ENCODE results near the gene RHEX.
"Not testable (repeated sequence)": the region's sequence is repeated elsewhere in the genome, so short reads cannot be mapped to it uniquely, and the experiment has no call there.

The RHEX gene, protein sequence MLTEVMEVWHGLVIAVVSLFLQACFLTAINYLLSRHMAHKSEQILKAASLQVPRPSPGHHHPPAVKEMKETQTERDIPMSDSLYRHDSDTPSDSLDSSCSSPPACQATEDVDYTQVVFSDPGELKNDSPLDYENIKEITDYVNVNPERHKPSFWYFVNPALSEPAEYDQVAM

GRCh38 chr1:206052919-206053610 lies at the start of gene RHEX:
RHEX (plus strand) TSS chr1:206053173; CDS start chr1:206097829, 44,656 bp downstream.
- H3K4me3 Mint-ChIP-seq; H3K9me3 Mint-ChIP-seq; H3K27me3 Mint-ChIP-seq; DNase-seq (ENCODE audit: low spot score in 2 of 2); H3K36me3 Mint-ChIP-seq (ENCODE audit: insufficient read depth); ATAC-seq (replicated peaks; ENCODE audit: extremely low read depth, poor library complexity, severe bottlenecking); H3K27ac Mint-ChIP-seq (ENCODE audit: low read depth); H3K4me1 Mint-ChIP-seq: not testable (repeated sequence)

DNA sequence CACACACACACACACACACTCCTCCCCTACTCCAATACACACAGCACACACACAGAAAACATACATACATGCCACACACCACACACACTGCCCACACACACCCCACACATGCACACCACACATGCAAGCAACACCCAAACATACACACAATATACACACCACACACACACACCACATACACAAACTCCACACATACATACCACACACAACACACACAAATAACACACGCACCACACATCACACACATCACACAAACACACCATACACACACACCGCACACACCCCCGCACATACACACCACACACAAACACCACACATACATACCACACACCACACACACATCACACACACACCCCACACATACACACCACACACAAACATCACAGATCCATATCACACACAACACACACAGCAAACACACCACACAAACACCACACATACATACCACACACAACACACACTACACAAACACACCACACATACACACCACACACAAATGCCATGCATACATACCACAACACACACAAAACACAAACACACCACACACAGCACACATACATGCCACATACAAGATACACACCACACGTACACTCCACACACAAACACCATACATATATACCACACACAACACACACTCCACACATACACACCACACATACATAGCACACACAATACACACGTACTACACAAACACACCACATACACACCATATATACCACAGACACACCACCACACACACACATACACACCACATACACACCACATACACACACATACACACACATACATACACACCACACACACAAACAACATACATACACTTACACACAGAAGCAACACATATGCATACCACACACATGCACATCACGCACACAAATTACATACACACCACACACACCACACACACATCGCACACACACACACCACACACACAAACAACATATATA lies 48.8 kb upstream of the RHEX start:
- no peaks in the 10 kb centered on the region for H3K9me3 Mint-ChIP-seq

GRCh38 chr1:206004826-206005225 lies 48.1 kb upstream of the RHEX start:
- ATAC-seq (replicated peaks; ENCODE audit: extremely low read depth, poor library complexity, severe bottlenecking) (no peak), DNase-seq (ENCODE audit: low spot score in 2 of 2) (no peak)
- Mint-ChIP-seq H3K4me3 (no peak overlapping the region), H3K9me3 (no peaks in the 10 kb centered on the region), H3K36me3 (ENCODE audit: insufficient read depth) (peaks cover 2% of the 10 kb centered on the region), H3K27me3 (peaks cover 11% of the 10 kb centered on the region), H3K4me1 (no peaks in the 10 kb centered on the region), H3K27ac (ENCODE audit: low read depth) (no peak overlapping the region)

More for the DNA sequence above, 48.8 kb upstream of the RHEX start:
- Mint-ChIP-seq H3K36me3 (ENCODE audit: insufficient read depth) (peaks cover 2% of the 10 kb centered on the region), H3K4me1 (no peaks in the 10 kb centered on the region), H3K4me3 (no peak overlapping the region), H3K27ac (ENCODE audit: low read depth) (no peak overlapping the region), H3K27me3 (peaks cover 11% of the 10 kb centered on the region)
- DNase-seq (ENCODE audit: low spot score in 2 of 2): no peak
- no peak for ATAC-seq (replicated peaks; ENCODE audit: extremely low read depth, poor library complexity, severe bottlenecking)

GRCh38 chr1:206005234-206005633 lies 47.7 kb upstream of the RHEX start:
- ATAC-seq (replicated peaks; ENCODE audit: extremely low read depth, poor library complexity, severe bottlenecking) (no peak), DNase-seq (ENCODE audit: low spot score in 2 of 2) (no peak)
- Mint-ChIP-seq H3K4me3 (no peak overlapping the region), H3K9me3 (no peaks in the 10 kb centered on the region), H3K36me3 (ENCODE audit: insufficient read depth) (peaks cover 2% of the 10 kb centered on the region), H3K27me3 (peaks cover 11% of the 10 kb centered on the region), H3K4me1 (no peaks in the 10 kb centered on the region), H3K27ac (ENCODE audit: low read depth) (no peak overlapping the region)

DNA sequence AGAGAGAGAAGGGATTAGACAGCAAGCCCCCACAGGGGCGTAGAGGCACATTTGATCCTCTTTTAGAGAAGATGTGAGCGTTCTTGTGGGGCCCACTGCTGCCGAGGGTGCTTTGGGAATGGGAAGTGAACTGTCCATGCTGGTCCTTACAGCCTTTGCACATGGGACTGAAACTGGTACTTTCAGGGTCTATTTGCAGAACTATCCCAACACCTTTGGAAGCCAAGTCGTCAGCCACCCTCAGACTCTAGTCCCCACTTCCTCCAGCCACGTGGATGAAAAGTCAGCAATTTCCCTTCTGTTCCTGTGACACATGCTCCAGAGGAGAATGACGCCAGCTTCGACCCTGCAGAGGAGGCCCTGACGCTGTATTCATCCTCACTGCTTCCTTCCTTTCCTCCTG lies 47.2 kb upstream of the RHEX start:
- no peak overlapping the region for H3K4me3 Mint-ChIP-seq
- peaks cover 2% of the 10 kb centered on the region for H3K36me3 Mint-ChIP-seq (ENCODE audit: insufficient read depth)
- no peaks in the 10 kb centered on the region for H3K9me3 Mint-ChIP-seq
- DNase-seq (ENCODE audit: low spot score in 2 of 2) (no peak), ATAC-seq (replicated peaks; ENCODE audit: extremely low read depth, poor library complexity, severe bottlenecking) (no peak)
- H3K27me3 Mint-ChIP-seq: peaks cover 11% of the 10 kb centered on the region
- H3K4me1 Mint-ChIP-seq: no peaks in the 10 kb centered on the region
- no peak overlapping the region for H3K27ac Mint-ChIP-seq (ENCODE audit: low read depth)

DNA sequence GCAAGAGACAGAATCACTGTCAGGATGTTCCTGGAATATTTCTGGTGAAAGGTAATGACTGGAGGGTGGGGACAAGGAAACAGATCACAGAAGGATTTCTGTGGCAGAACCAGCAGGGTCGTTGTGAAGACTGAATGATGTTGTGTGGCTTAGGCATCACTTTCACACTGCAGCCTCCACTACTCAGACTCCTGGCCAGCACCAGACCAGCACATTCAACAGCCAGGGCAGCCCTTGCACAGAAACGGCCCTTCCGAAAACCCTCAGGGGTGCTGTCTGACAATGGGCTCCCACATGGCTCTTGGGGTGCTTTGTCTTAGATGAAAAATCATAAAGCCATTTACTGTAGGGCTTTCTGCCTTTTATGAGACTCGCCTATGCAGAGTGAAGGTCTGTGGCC lies 46.0 kb upstream of the RHEX start:
- peaks cover 11% of the 10 kb centered on the region for H3K27me3 Mint-ChIP-seq
- no peaks in the 10 kb centered on the region for H3K9me3 Mint-ChIP-seq
- DNase-seq (ENCODE audit: low spot score in 2 of 2): no peak
- peaks cover 7% of the 10 kb centered on the region for H3K4me1 Mint-ChIP-seq
- no peak for ATAC-seq (replicated peaks; ENCODE audit: extremely low read depth, poor library complexity, severe bottlenecking)
- no peak overlapping the region for H3K4me3 Mint-ChIP-seq
- H3K27ac Mint-ChIP-seq (ENCODE audit: low read depth): no peak overlapping the region
- peaks cover 2% of the 10 kb centered on the region for H3K36me3 Mint-ChIP-seq (ENCODE audit: insufficient read depth)

GRCh38 chr1:206010060-206010459 lies 42.9 kb upstream of the RHEX start:
- Mint-ChIP-seq H3K36me3 (ENCODE audit: insufficient read depth) (peaks cover 1% of the 10 kb centered on the region), H3K27me3 (peaks cover 11% of the 10 kb centered on the region), H3K9me3 (no peaks in the 10 kb centered on the region), H3K27ac (ENCODE audit: low read depth) (no peak overlapping the region), H3K4me1 (peaks cover 24% of the 10 kb centered on the region), H3K4me3 (no peak overlapping the region)
- ATAC-seq (replicated peaks; ENCODE audit: extremely low read depth, poor library complexity, severe bottlenecking) (no peak), DNase-seq (ENCODE audit: low spot score in 2 of 2) (no peak)

- ATAC-seq (replicated peaks; ENCODE audit: extremely low read depth, poor library complexity, severe bottlenecking) (no peak), DNase-seq (ENCODE audit: low spot score in 2 of 2) (no peak)
- H3K4me1 Mint-ChIP-seq: peaks cover 24% of the 10 kb centered on the region
- no peak overlapping the region for H3K27ac Mint-ChIP-seq (ENCODE audit: low read depth)
- H3K9me3 Mint-ChIP-seq: no peaks in the 10 kb centered on the region
- H3K4me3 Mint-ChIP-seq: no peak overlapping the region
- peaks cover 1% of the 10 kb centered on the region for H3K36me3 Mint-ChIP-seq (ENCODE audit: insufficient read depth)
- peaks cover 7% of the 10 kb centered on the region for H3K27me3 Mint-ChIP-seq
Observed at GRCh38 chr1:206011057-206011456, 41.9 kb upstream of the RHEX start.

GRCh38 chr1:206012086-206012859 lies 40.7 kb upstream of the RHEX start:
- DNase-seq (ENCODE audit: low spot score in 2 of 2) (peak in 1 of 2 donors; percentile 25), ATAC-seq (replicated peaks; ENCODE audit: extremely low read depth, poor library complexity, severe bottlenecking) (peak; percentile 86)
- H3K4me3 Mint-ChIP-seq: peak overlapping the region; percentile 7
- no peaks in the 10 kb centered on the region for H3K9me3 Mint-ChIP-seq
- H3K4me1 Mint-ChIP-seq: peaks cover 24% of the 10 kb centered on the region
- H3K27ac Mint-ChIP-seq (ENCODE audit: low read depth): no peak overlapping the region
- H3K27me3 Mint-ChIP-seq: no peaks in the 10 kb centered on the region
- peaks cover 1% of the 10 kb centered on the region for H3K36me3 Mint-ChIP-seq (ENCODE audit: insufficient read depth)

GRCh38 chr1:206013026-206013795 lies 39.8 kb upstream of the RHEX start:
- no peak overlapping the region for H3K27ac Mint-ChIP-seq (ENCODE audit: low read depth)
- DNase-seq (ENCODE audit: low spot score in 2 of 2): no peak
- H3K4me1 Mint-ChIP-seq: peaks cover 24% of the 10 kb centered on the region
- H3K36me3 Mint-ChIP-seq (ENCODE audit: insufficient read depth): peaks cover 1% of the 10 kb centered on the region
- no peak for ATAC-seq (replicated peaks; ENCODE audit: extremely low read depth, poor library complexity, severe bottlenecking)
- H3K27me3 Mint-ChIP-seq: no peaks in the 10 kb centered on the region
- H3K9me3 Mint-ChIP-seq: no peaks in the 10 kb centered on the region
- no peak overlapping the region for H3K4me3 Mint-ChIP-seq

DNA sequence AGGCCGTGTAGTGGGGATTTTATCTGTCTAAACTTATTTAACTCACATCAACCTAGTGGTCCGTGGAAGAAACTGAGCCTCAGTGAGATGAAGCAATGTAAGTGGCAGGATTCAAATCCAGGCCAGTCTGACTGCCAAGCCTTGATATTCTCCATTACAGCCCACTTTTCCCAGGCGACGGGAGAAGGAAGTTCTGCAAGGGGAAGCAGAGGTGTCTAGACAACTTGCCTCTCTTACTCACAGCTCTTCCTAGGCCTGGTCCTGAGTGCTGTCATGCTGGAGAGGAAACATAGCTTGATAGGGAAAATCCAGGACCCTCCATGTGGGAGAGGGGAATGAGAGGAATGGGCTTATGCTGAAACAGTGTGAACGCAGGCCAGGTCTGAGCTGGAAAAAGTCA lies 38.4 kb upstream of the RHEX start:
- Mint-ChIP-seq H3K9me3 (no peaks in the 10 kb centered on the region), H3K27ac (ENCODE audit: low read depth) (no peak overlapping the region), H3K36me3 (ENCODE audit: insufficient read depth) (peaks cover 1% of the 10 kb centered on the region), H3K4me3 (no peak overlapping the region), H3K27me3 (no peaks in the 10 kb centered on the region), H3K4me1 (peaks cover 24% of the 10 kb centered on the region)
- DNase-seq (ENCODE audit: low spot score in 2 of 2) (no peak), ATAC-seq (replicated peaks; ENCODE audit: extremely low read depth, poor library complexity, severe bottlenecking) (no peak)
